Uterus (tissue), 2 donors: ENCODE data around the gene CCDC93.

ENCODE experiments used
- CTCF ChIP-seq, 4 experiments: fragments of 200-600 bp in 2 of 4; fragments of 450-650 bp in 2 of 4; sonication (generic) in 2 of 4; IDR thresholded peaks; one replicate each; pipeline ENCODE4 v1.5.1; 2016 to 2019; ENCODE audit warnings: antibody characterized with exemption in 4 of 4, mild to moderate bottlenecking in 2 of 4, moderate library complexity in 1 of 4
- POLR2A ChIP-seq, 2 donors: fragments of 450-650 bp; IDR thresholded peaks; one replicate each; pipeline ENCODE4 v1.6.1; 2016; ENCODE audit warnings: antibody characterized with exemption in 2 of 2, mild to moderate bottlenecking in 1 of 2, moderate library complexity in 1 of 2

DNA sequence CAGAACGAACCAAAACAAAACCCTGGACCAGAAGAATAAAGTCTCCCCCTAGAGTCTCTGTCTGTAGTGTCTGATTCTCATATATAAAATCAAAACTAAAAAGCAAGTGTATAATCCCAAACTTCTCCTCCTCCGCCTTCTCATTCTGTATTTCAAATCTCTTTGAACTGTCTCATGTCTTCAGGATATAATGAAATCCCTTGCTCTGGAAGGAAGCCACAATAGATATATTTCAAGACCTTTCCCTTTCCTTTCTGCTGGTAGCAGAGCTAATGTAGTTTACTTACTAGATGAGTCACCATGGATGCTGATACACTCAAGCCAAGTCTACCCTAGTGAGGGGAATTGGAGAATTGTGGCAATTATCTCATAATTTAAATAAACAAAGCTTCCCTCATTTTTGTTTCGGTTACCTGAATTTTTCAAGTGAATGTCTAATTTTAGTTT lies 33.5 kb upstream of the CCDC93 start:
- TF ChIP-seq CTCF (IDR thresholded peaks at IDR 0.05) (no peak), POLR2A (IDR thresholded peaks at IDR 0.05) (no peak)
